GM12878 (cell line): ENCODE results near the gene FBXO5. TPM values are rescaled to one million over a fixed set of nuclear protein-coding genes. Genes with fewer than 3 reads are reported as not detected.

Experiments
- ATAC-seq: fragments of 200-7000 bp; cut with Tn5 transposase; 3 replicates; pipeline ENCODE4 v1.9.1; 2020; ENCODE audit warnings: mild to moderate bottlenecking, moderate library complexity
- BruUV-seq: library from RNA; stranded (reverse); fragments of 400-500 nt; replicated peaks from 2 replicates; lab custom pipeline; 2021; lab: Mats Ljungman, UMichigan
- CTCF ChIA-PET: fragments of 300-600 bp; sonication (Branson Sonifier 250); formaldehyde crosslinking; extraction: SDS; loops from one replicate; lab custom pipeline; 2021; ENCODE audit warnings: inconsistent platforms; lab: Yijun Ruan, JAX
- POLR2A ChIA-PET: fragments of 350-600 bp; formaldehyde crosslinking; extraction: SDS; loops from one replicate; lab custom pipeline; 2021; ENCODE audit warnings: inconsistent platforms; lab: Charles Lee
- RAD21 ChIA-PET: fragments of 300-600 bp; sonication (Branson Sonifier 250); formaldehyde crosslinking; loops from one replicate; lab custom pipeline; 2023; ENCODE audit warnings: antibody characterized with exemption; ENCODE audit not compliant: unreplicated experiment; lab: Charles Lee
- SMC1A ChIA-PET: fragments of 300-600 bp; sonication (Branson Sonifier 250); formaldehyde crosslinking; loops from one replicate; lab custom pipeline; 2023; ENCODE audit not compliant: unreplicated experiment, uncharacterized antibody; lab: Charles Lee
- DNase-seq: peaks from one replicate; pipeline ENCODE4 v3.0.0-alpha.2; 2011; ENCODE audit warnings: low read depth, low spot score
- FAIRE-seq: peaks from 3 replicates; lab custom pipeline; 2011; peaks lifted over from hg19 to GRCh38; lab: Jason Lieb, UNC
- H2AFZ ChIP-seq: 2 replicates; pipeline ENCODE4 v1.6.0; 2011; ENCODE audit warnings: low read depth, low read length, control low read depth; ENCODE audit not compliant: control insufficient read depth
- H3K27ac ChIP-seq: 2 replicates; pipeline ENCODE4 v1.5.1; 2011; ENCODE audit warnings: control low read depth; ENCODE audit not compliant: control insufficient read depth, insufficient read depth
- H3K27me3 ChIP-seq, 2 experiments: replicated peaks in 1 of 2; 2 replicates each; pipeline versions ENCODE4 v1.6.0 to v1.6.1; 2011; ENCODE audit warnings: low read length in 1 of 2; ENCODE audit not compliant: control insufficient read depth in 2 of 2, insufficient read depth in 2 of 2
- H3K36me3 ChIP-seq, 2 experiments: 2 replicates each; pipeline ENCODE4 v1.5.1; 2011; ENCODE audit warnings: low read length in 1 of 2; ENCODE audit not compliant: control insufficient read depth in 2 of 2, insufficient read depth in 2 of 2
- H3K4me1 ChIP-seq: 2 replicates; pipeline ENCODE4 v1.6.1; 2011; ENCODE audit warnings: mild to moderate bottlenecking, low read length, moderate library complexity, mixed read lengths; ENCODE audit not compliant: control insufficient read depth, insufficient read depth
- H3K4me2 ChIP-seq: 2 replicates; pipeline ENCODE4 v1.6.0; 2011; ENCODE audit warnings: control low read depth; ENCODE audit not compliant: control insufficient read depth, insufficient read depth
- H3K4me3 ChIP-seq: fragments of 200-600 bp; sonication (generic); 2 replicates; pipeline ENCODE4 v1.5.1; 2016
- H3K79me2 ChIP-seq: 2 replicates; pipeline ENCODE4 v1.6.0; 2011; ENCODE audit warnings: low read length; ENCODE audit not compliant: control insufficient read depth, insufficient read depth
- H3K9ac ChIP-seq: 2 replicates; pipeline ENCODE4 v1.8.0; 2011; ENCODE audit warnings: low read length, control low read depth, mixed read lengths; ENCODE audit not compliant: control insufficient read depth, insufficient read depth
- H3K9me3 ChIP-seq: replicated peaks from 3 replicates; pipeline ENCODE4 v1.5.1; 2011; ENCODE audit warnings: mild to moderate bottlenecking, low read length; ENCODE audit not compliant: control insufficient read depth, insufficient read depth
- H4K20me1 ChIP-seq: 2 replicates; pipeline ENCODE4 v1.6.0; 2011; ENCODE audit not compliant: control insufficient read depth, insufficient read depth
- ASH2L ChIP-seq: fragments of 300-600, 200-600 bp; sonication (generic); IDR thresholded peaks from 2 replicates; pipeline ENCODE4 v1.6.1; 2017; ENCODE audit warnings: low read depth, mild to moderate bottlenecking, borderline replicate concordance
- EGR1 ChIP-seq, 2 experiments: IDR thresholded peaks; 1 replicate in 1 of 2; 2 replicates in 1 of 2; pipeline ENCODE4 v1.6.1; 2011 to 2012; ENCODE audit warnings: low read depth in 2 of 2, low read length in 2 of 2, borderline replicate concordance in 1 of 2, mild to moderate bottlenecking in 1 of 2, moderate library complexity in 1 of 2
- ETV6 ChIP-seq, 2 experiments: fragments of 450-650 bp in 1 of 2; IDR thresholded peaks in 1 of 2; conservative IDR thresholded peaks in 1 of 2; 2 replicates each; pipeline ENCODE4 v1.6.1; 2014; ENCODE audit warnings: antibody characterized with exemption in 1 of 2, borderline replicate concordance in 1 of 2, low read depth in 1 of 2, mild to moderate bottlenecking in 1 of 2, moderate library complexity in 1 of 2
- NR2F1 ChIP-seq: fragments of 450-650 bp; conservative IDR thresholded peaks from 2 replicates; pipeline ENCODE4 v1.6.1; 2017; ENCODE audit warnings: mild to moderate bottlenecking
- NRF1 ChIP-seq: conservative IDR thresholded peaks from 2 replicates; pipeline ENCODE4 v1.6.1; 2011; ENCODE audit warnings: mild to moderate bottlenecking, low read depth, low read length, improper control_type of control experiment
- PAX5 ChIP-seq: IDR thresholded peaks from 2 replicates; pipeline ENCODE4 v1.6.1; 2011; ENCODE audit warnings: low read depth, low read length, borderline replicate concordance
- PML ChIP-seq: IDR thresholded peaks from 2 replicates; pipeline ENCODE4 v1.6.1; 2012; ENCODE audit warnings: low read length, inconsistent platforms
- POLR2AphosphoS5 ChIP-seq: IDR thresholded peaks from 2 replicates; pipeline ENCODE4 v1.6.1; 2011; ENCODE audit warnings: mild to moderate bottlenecking, low read length, inconsistent platforms
- RB1 ChIP-seq: fragments of 450-650 bp; formaldehyde crosslinking; IDR thresholded peaks from 2 replicates; pipeline ENCODE4 v1.6.1; 2017; ENCODE audit warnings: mild to moderate bottlenecking, borderline replicate concordance
- SMAD5 ChIP-seq: IDR thresholded peaks from 2 replicates; pipeline ENCODE4 v1.6.1; 2016; ENCODE audit warnings: antibody characterized with exemption, low read depth
- SRF ChIP-seq, 2 experiments: IDR thresholded peaks; 2 replicates each; pipeline ENCODE4 v1.6.1; 2011; ENCODE audit warnings: low read depth in 2 of 2, low read length in 2 of 2, mild to moderate bottlenecking in 1 of 2, moderate library complexity in 1 of 2
- STAT3 ChIP-seq: IDR thresholded peaks from 2 replicates; pipeline ENCODE4 v1.6.1; 2011; ENCODE audit warnings: low read depth, low read length, improper control_type of control experiment
- SUZ12 ChIP-seq: fragments of 200-600 bp; sonication (generic); IDR thresholded peaks from one replicate; pipeline ENCODE4 v1.6.1; 2018; ENCODE audit warnings: antibody characterized with exemption, mild to moderate bottlenecking; ENCODE audit not compliant: unreplicated experiment
- TAF1 ChIP-seq: IDR thresholded peaks from 2 replicates; pipeline ENCODE4 v1.6.1; 2011; ENCODE audit warnings: mild to moderate bottlenecking, low read depth, low read length, borderline replicate concordance
- TCF3 ChIP-seq: IDR thresholded peaks from 2 replicates; pipeline ENCODE4 v1.6.1; 2012; ENCODE audit warnings: low read depth, mild to moderate bottlenecking, low read length, borderline replicate concordance; ENCODE audit not compliant: insufficient read depth
- ZBED1 ChIP-seq: IDR thresholded peaks from 2 replicates; pipeline ENCODE4 v1.6.1; 2016; ENCODE audit warnings: borderline replicate concordance
- ZNF207 ChIP-seq: fragments of 450-650 bp; IDR thresholded peaks from 2 replicates; pipeline ENCODE4 v1.6.1; 2014; ENCODE audit warnings: antibody characterized with exemption, mild to moderate bottlenecking, borderline replicate concordance
- ZNF274 ChIP-seq: IDR thresholded peaks from one replicate; pipeline ENCODE4 v1.8.0; 2011; ENCODE audit not compliant: insufficient read length, insufficient read depth
- ZNF384 ChIP-seq: IDR thresholded peaks from 2 replicates; pipeline ENCODE4 v1.6.1; 2012; ENCODE audit warnings: low read depth, mild to moderate bottlenecking, low read length, improper control_type of control experiment, borderline replicate concordance
- WGBS: methylation state at CpG from one replicate; pipeline ENCODE4 v1.1.6; 2016; ENCODE audit warnings: low lambda C conversion rate; ENCODE audit not compliant: insufficient replicate concordance, insufficient coverage; ENCODE audit errors: missing lambda C conversion rate; 5-methylcytosine and 5-hydroxymethylcytosine counted together
- in situ Hi-C: fragments of 300-500 bp; cut with MboI; formaldehyde crosslinking; loops from 9 replicates; pipeline ENCODE4 v1.14.3; 2018; ENCODE audit warnings: mixed read lengths
- intact Hi-C: fragments of 100-400 bp; cut with micrococcal nuclease; formaldehyde crosslinking; loops from one replicate; pipeline ENCODE4 v1.14.2; 2022; ENCODE audit not compliant: unreplicated experiment
- polyA plus RNA-seq, 11 experiments: library from polyadenylated mRNA; depleted of rRNA in 4 of 11; unstranded in 6 of 11; stranded (reverse) in 5 of 11; fragments of >200 nt; fragmentation: Nextera tagmentation in 4 of 11; fragmentation: Illumina TruSeq in 1 of 11; extraction: Ambion mirVana in 4 of 11; extraction: Trizol in 1 of 11; gene quantifications; 1 replicate in 1 of 11; 2 replicates in 10 of 11; pipeline versions ENCODE4 v1.2.1 to v1.2.3, GENCODE V29; 2011 to 2016; ENCODE audit warnings: inconsistent platforms in 2 of 11, missing spikeins in 2 of 11, low read depth in 1 of 11
- total RNA-seq, 4 experiments: library from RNA; depleted of rRNA in 3 of 4; stranded (reverse); fragments of >200 nt in 3 of 4; fragmentation: Illumina TruSeq in 1 of 4; extraction: Trizol in 1 of 4; gene quantifications; 2 replicates each; pipeline versions ENCODE4 v1.2.1 to v1.2.3, GENCODE V29; 2013 to 2021

The FBXO5 gene
- total and polyA plus RNA-seq, 10 of the 15 experiments (the other 5 are each of a cell fraction or from before 2014, with no cell fraction given): 13.6 to 62.2 (median 37.7) TPM

DNA sequence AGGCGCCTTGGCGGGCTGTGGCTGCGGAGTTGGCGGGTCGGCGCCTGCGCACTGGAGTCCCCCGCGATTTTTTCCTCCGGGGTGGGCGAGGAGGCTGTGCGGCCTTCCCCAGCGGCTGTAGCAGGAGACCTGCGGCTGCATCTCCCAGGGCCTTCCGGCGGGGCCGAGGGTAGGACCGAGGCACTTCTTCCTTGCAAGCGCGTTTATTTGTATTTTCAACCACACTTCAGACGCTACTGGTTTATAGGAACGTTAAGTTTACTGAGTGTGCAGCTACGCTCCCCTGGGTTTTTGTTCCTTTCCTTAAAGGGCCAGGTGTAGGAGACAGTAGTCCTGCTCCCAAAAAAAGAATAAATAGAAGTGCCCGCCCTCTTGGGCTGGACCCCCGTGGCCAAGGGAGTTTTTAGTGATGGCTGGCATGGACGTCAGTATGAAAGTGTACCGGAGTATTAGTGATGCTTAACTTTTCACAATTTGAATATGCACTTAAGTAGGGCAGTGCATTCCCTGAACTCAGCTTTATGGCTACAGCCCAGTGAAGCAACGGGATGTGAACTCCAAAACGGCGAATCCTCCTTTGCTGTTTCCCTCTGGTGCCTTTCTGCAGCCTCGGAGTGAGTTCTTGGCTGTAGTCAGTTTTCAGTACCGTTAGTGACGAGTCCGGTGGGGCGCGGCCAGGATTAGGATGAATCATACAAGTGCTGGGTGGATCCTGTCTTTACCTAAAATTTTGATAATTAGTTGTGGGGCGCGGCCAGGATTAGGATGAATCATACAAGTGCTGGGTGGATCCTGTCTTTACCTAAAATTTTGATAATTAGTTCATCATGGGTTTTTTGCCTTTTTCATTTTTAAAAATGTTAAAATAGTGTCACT, 1.0 kb upstream of the FBXO5 start:
- peak; percentile 84 for DNase-seq
- intact Hi-C loops: loop anchor here (2.0 to 5.0 kb wide), 5 partner anchors 19 to 1592 kb away; partner anchors contain the start of genes MTRF1L, RMND1 and ZBTB2
- peaks cover 0 to 8% of the 10 kb centered on the region in 2 experiments; a peak in 1 of 4 replicates for H3K36me3 ChIP-seq
- H3K4me1 ChIP-seq: peaks cover 5% of the 10 kb centered on the region
- FAIRE-seq: peak; percentile 18
- H2AFZ ChIP-seq: peak overlapping the region; percentile 79
- POLR2A ChIA-PET: interaction anchor here (0.7 to 5.8 kb wide), 5 partner anchors 7 to 685 kb away, joined by 3 to 101 read pairs (median 5); partner anchors contain the start of gene MTRF1L
- H3K27ac ChIP-seq: peak overlapping the region; percentile 90
- ATAC-seq: peak; percentile 45
- H3K9ac ChIP-seq: peak overlapping the region; percentile 91
- no peaks in the 10 kb centered on the region for H3K27me3 ChIP-seq
- RAD21 ChIA-PET: interaction anchor here (1.2 to 4.6 kb wide), 4 partner anchors 10 to 134 kb away, joined by 3 to 22 read pairs (median 6); no protein-coding TSS in a partner anchor
- H3K4me3 ChIP-seq: peak overlapping the region; percentile 92
- H3K9me3 ChIP-seq: no peaks in the 10 kb centered on the region; the same call in 2 of the 3 replicates
- H4K20me1 ChIP-seq: no peaks in the 10 kb centered on the region
- SMC1A ChIA-PET: interaction anchor here (1.2 to 2.0 kb wide), 4 partner anchors 13 to 30 kb away, joined by 4 to 8 read pairs (median 4); no protein-coding TSS in a partner anchor
- CTCF ChIA-PET: interaction anchor here (0.9 to 1.5 kb wide), 2 partner anchors 13 to 15 kb away, joined by 3 to 5 read pairs; no protein-coding TSS in a partner anchor
- H3K4me2 ChIP-seq: peak overlapping the region; percentile 51
- TSS peak; percentile 83 for BruUV-seq
- WGBS: under 1% methylated on average over 38 of the region's 38 CpGs
- peaks cover 75% of the 10 kb centered on the region for H3K79me2 ChIP-seq
- in situ Hi-C loops: loop anchor here (25.0 kb wide), 3 partner anchors 1253 to 1753 kb away; partner anchors contain the start of gene SCAF8
- 0 out of 2 replicates have a peak, but pooled peaks have one; percentile 9 for TF ChIP-seq ZNF384
- peak in 1 of 2 experiments; percentile 42; a peak in 1 of 3 replicates for TF ChIP-seq EGR1 (IDR thresholded peaks at IDR 0.05; ENCODE audit: borderline replicate concordance in 1 of 2, low read depth in 2 of 2, low read length in 2 of 2)
- TF ChIP-seq PAX5: no peak
- peak; percentile 83 for TF ChIP-seq PML
- no peak for TF ChIP-seq SUZ12
- peak; percentile 47; the same call in 1 of the 2 replicates for TF ChIP-seq POLR2AphosphoS5
- no peak for TF ChIP-seq TCF3
- peak; percentile 78; the same call in 1 of the 2 replicates for TF ChIP-seq RB1
- TF ChIP-seq STAT3: 0 out of 2 replicates have a peak, but pooled peaks have one; percentile 40
- no peak for TF ChIP-seq ZBED1
- TF ChIP-seq TAF1: peak; percentile 1; the same call in 1 of the 2 replicates
- 0 out of 4 replicates have a peak, but pooled peaks of 1 of the 2 experiments have one; percentile 25 for TF ChIP-seq SRF (IDR thresholded peaks at IDR 0.05; ENCODE audit: low read depth in 2 of 2, low read length in 2 of 2)
- TF ChIP-seq NRF1: peak; percentile 92
- TF ChIP-seq NR2F1: 0 out of 2 replicates have a peak, but pooled peaks have one; percentile 7
- peak; percentile 69; the same call in 1 of the 2 replicates for TF ChIP-seq ZNF207
- 0 out of 2 replicates have a peak, but pooled peaks have one; percentile 68 for TF ChIP-seq ASH2L
- TF ChIP-seq ZNF274: no peak
- TF ChIP-seq SMAD5: peak; percentile 32; the same call in 1 of the 2 replicates
- 0 out of 4 replicates have a peak, but pooled peaks of 1 of the 2 experiments have one; percentile 1 for TF ChIP-seq ETV6 (conservative IDR thresholded peaks at IDR 0.05 in 1 of 2, IDR thresholded peaks at IDR 0.05 in 1 of 2; ENCODE audit: borderline replicate concordance in 1 of 2, low read depth in 1 of 2)
